IPS-15b (cell line): Measurements from ENCODE around the gene FNIP1.
"Not testable (repeated sequence)": the region's sequence is repeated elsewhere in the genome, so short reads cannot be mapped to it uniquely, and the experiment has no call there.

Experiments used
- H3K27me3 ChIP-seq: one replicate; pipeline ENCODE4 v1.6.1; 2013; ENCODE audit warnings: low read length; ENCODE audit not compliant: control insufficient read depth, insufficient read depth
- H3K36me3 ChIP-seq: one replicate; pipeline ENCODE4 v1.6.1; 2013; ENCODE audit warnings: low read length; ENCODE audit not compliant: control insufficient read depth, insufficient read depth
- H3K4me1 ChIP-seq: one replicate; pipeline ENCODE4 v1.6.1; 2013; ENCODE audit warnings: mild to moderate bottlenecking, low read length; ENCODE audit not compliant: control insufficient read depth, insufficient read depth
- H3K4me3 ChIP-seq: one replicate; pipeline ENCODE4 v1.5.1; 2013; ENCODE audit warnings: low read depth, low read length
- H3K9ac ChIP-seq: one replicate; pipeline ENCODE4 v1.6.1; 2013; ENCODE audit warnings: low read depth, mild to moderate bottlenecking, low read length
- H3K9me3 ChIP-seq: one replicate; pipeline ENCODE4 v1.6.1; 2013; ENCODE audit warnings: mild to moderate bottlenecking, low read length; ENCODE audit not compliant: control insufficient read depth, insufficient read depth

The FNIP1 gene

GRCh38 chr5:131747180-131748105, 49.4 kb downstream of the FNIP1 start:
- Histone ChIP-seq H3K9ac (no peak overlapping the region), H3K4me1 (no peaks in the 10 kb centered on the region), H3K4me3 (no peak overlapping the region), H3K27me3 (no peaks in the 10 kb centered on the region), H3K9me3 (no peaks in the 10 kb centered on the region), H3K36me3 (no peaks in the 10 kb centered on the region)

GRCh38 chr5:131746423-131746822, 50.4 kb downstream of the FNIP1 start:
- Histone ChIP-seq H3K27me3 (no peaks in the 10 kb centered on the region), H3K9me3 (no peaks in the 10 kb centered on the region), H3K4me1 (no peaks in the 10 kb centered on the region), H3K4me3 (no peak overlapping the region), H3K9ac (no peak overlapping the region), H3K36me3 (no peaks in the 10 kb centered on the region)

- H3K27me3 ChIP-seq: no peaks in the 10 kb centered on the region
- H3K36me3 ChIP-seq: no peaks in the 10 kb centered on the region
- H3K4me1 ChIP-seq: no peaks in the 10 kb centered on the region
- no peak overlapping the region for H3K9ac ChIP-seq
- no peaks in the 10 kb centered on the region for H3K9me3 ChIP-seq
- no peak overlapping the region for H3K4me3 ChIP-seq
These were observed 51.1 kb downstream of the FNIP1 start for GRCh38 chr5:131745703-131746102.

- Histone ChIP-seq H3K4me3 (no peak overlapping the region), H3K4me1 (no peaks in the 10 kb centered on the region), H3K36me3 (no peaks in the 10 kb centered on the region), H3K9ac (no peak overlapping the region), H3K9me3 (no peaks in the 10 kb centered on the region), H3K27me3 (no peaks in the 10 kb centered on the region)
These were observed 51.7 kb downstream of the FNIP1 start for GRCh38 chr5:131745155-131745554.

- no peaks in the 10 kb centered on the region for H3K27me3 ChIP-seq
- no peak overlapping the region for H3K4me3 ChIP-seq
- no peaks in the 10 kb centered on the region for H3K36me3 ChIP-seq
- H3K4me1 ChIP-seq: no peaks in the 10 kb centered on the region
- no peak overlapping the region for H3K9ac ChIP-seq
- no peaks in the 10 kb centered on the region for H3K9me3 ChIP-seq
These were observed 56.3 kb downstream of the FNIP1 start for GRCh38 chr5:131740477-131740876.

GRCh38 chr5:131735393-131735792, 61.4 kb downstream of the FNIP1 start:
- no peaks in the 10 kb centered on the region for H3K9me3 ChIP-seq

GRCh38 chr5:131734939-131735338, 61.9 kb downstream of the FNIP1 start:
- not testable (repeated sequence) for H3K9me3 ChIP-seq, H3K36me3 ChIP-seq, H3K9ac ChIP-seq, H3K27me3 ChIP-seq, H3K4me1 ChIP-seq, H3K4me3 ChIP-seq

More at GRCh38 chr5:131735393-131735792, 61.4 kb downstream of the FNIP1 start:
- no peaks in the 10 kb centered on the region for H3K27me3 ChIP-seq
- H3K4me1 ChIP-seq: no peaks in the 10 kb centered on the region
- H3K4me3 ChIP-seq: no peak overlapping the region
- no peaks in the 10 kb centered on the region for H3K36me3 ChIP-seq
- no peak overlapping the region for H3K9ac ChIP-seq

- H3K4me1 ChIP-seq, H3K9me3 ChIP-seq, H3K4me3 ChIP-seq, H3K27me3 ChIP-seq, H3K36me3 ChIP-seq, H3K9ac ChIP-seq: not testable (repeated sequence)
These were observed 67.5 kb downstream of the FNIP1 start for GRCh38 chr5:131729292-131729691.

- H3K9ac ChIP-seq, H3K4me3 ChIP-seq, H3K36me3 ChIP-seq: not testable (repeated sequence)
These were observed 72.7 kb downstream of the FNIP1 start for GRCh38 chr5:131724089-131724488.

GRCh38 chr5:131720714-131721113, 76.1 kb downstream of the FNIP1 start:
- H3K9ac ChIP-seq: no peak overlapping the region
- no peaks in the 10 kb centered on the region for H3K36me3 ChIP-seq
- no peak overlapping the region for H3K4me3 ChIP-seq
- H3K27me3 ChIP-seq: no peaks in the 10 kb centered on the region
- H3K4me1 ChIP-seq: no peaks in the 10 kb centered on the region
- H3K9me3 ChIP-seq: no peaks in the 10 kb centered on the region

More at GRCh38 chr5:131724089-131724488, 72.7 kb downstream of the FNIP1 start:
- not testable (repeated sequence) for H3K4me1 ChIP-seq, H3K27me3 ChIP-seq, H3K9me3 ChIP-seq

- no peaks in the 10 kb centered on the region for H3K9me3 ChIP-seq
- no peaks in the 10 kb centered on the region for H3K36me3 ChIP-seq
- H3K4me1 ChIP-seq: no peaks in the 10 kb centered on the region
- H3K9ac ChIP-seq: no peak overlapping the region
- no peak overlapping the region for H3K4me3 ChIP-seq
- H3K27me3 ChIP-seq: no peaks in the 10 kb centered on the region
These were observed 77.3 kb downstream of the FNIP1 start for GRCh38 chr5:131719564-131719963.

- Histone ChIP-seq H3K27me3 (no peaks in the 10 kb centered on the region), H3K9me3 (no peaks in the 10 kb centered on the region), H3K36me3 (no peaks in the 10 kb centered on the region), H3K4me3 (no peak overlapping the region), H3K9ac (no peak overlapping the region), H3K4me1 (no peaks in the 10 kb centered on the region)
These were observed 78.3 kb downstream of the FNIP1 start for GRCh38 chr5:131718487-131719014.
